SK-N-SH treated with all-trans-retinoic acid at 6 μM for 48 hours (cell line): Measurements from ENCODE around the gene RPS6KA1.

Experiments
- ATAC-seq: fragments of 200-7000 bp; cut with Tn5 transposase; 3 replicates; pipeline ENCODE4 v1.9.1; 2020; ENCODE audit warnings: mild to moderate bottlenecking, moderate library complexity
- ARNTL ChIP-seq: fragments of 450-650 bp; formaldehyde crosslinking; IDR thresholded peaks from 2 replicates; pipeline ENCODE4 v1.5.0; 2020; ENCODE audit warnings: low read depth, mild to moderate bottlenecking, moderate library complexity, borderline replicate concordance
- BACH2 ChIP-seq: fragments of 250-450 bp; sonication (Bioruptor Pico); IDR thresholded peaks from 2 replicates; pipeline ENCODE4 v1.9.0; 2021; ENCODE audit warnings: mild to moderate bottlenecking, borderline replicate concordance
- CREB5 ChIP-seq: fragments of 250-450 bp; sonication (Bioruptor Pico); IDR thresholded peaks from 2 replicates; pipeline ENCODE4 v1.5.1; 2020; ENCODE audit warnings: low read depth, mild to moderate bottlenecking, moderate library complexity
- CSDC2 ChIP-seq: fragments of 250-450 bp; sonication (Bioruptor Pico); IDR thresholded peaks from 2 replicates; pipeline ENCODE4 v1.5.0; 2020; ENCODE audit warnings: mild to moderate bottlenecking, moderate library complexity
- ESRRG ChIP-seq: fragments of 250-450 bp; sonication (Bioruptor Pico); IDR thresholded peaks from 2 replicates; pipeline ENCODE4 v1.6.1; 2021; ENCODE audit warnings: mild to moderate bottlenecking
- GLIS3 ChIP-seq: fragments of 250-450 bp; sonication (Bioruptor Pico); IDR thresholded peaks from 2 replicates; pipeline ENCODE4 v1.5.0; 2020; ENCODE audit warnings: mild to moderate bottlenecking, moderate library complexity
- ISL1 ChIP-seq: fragments of 250-450 bp; sonication (Bioruptor Pico); IDR thresholded peaks from 2 replicates; pipeline ENCODE4 v2.1.2; 2022; ENCODE audit warnings: mild to moderate bottlenecking, moderate library complexity
- OSR1 ChIP-seq: fragments of 250-450 bp; sonication (Bioruptor Pico); IDR thresholded peaks from 2 replicates; pipeline ENCODE4 v1.8.0; 2022; ENCODE audit warnings: moderate library complexity, mild to moderate bottlenecking, inconsistent platforms
- POU6F1 ChIP-seq: fragments of 250-450 bp; sonication (Bioruptor Pico); IDR thresholded peaks from 2 replicates; pipeline ENCODE4 v1.8.0; 2021; ENCODE audit warnings: low read depth, mild to moderate bottlenecking, moderate library complexity, borderline replicate concordance
- PPARA ChIP-seq: fragments of 250-450 bp; sonication (Bioruptor Pico); IDR thresholded peaks from 2 replicates; pipeline ENCODE4 v1.5.0; 2020; ENCODE audit warnings: mild to moderate bottlenecking, borderline replicate concordance
- RARB ChIP-seq: fragments of 250-450 bp; sonication (Bioruptor Pico); IDR thresholded peaks from 2 replicates; pipeline ENCODE4 v1.8.0; 2021; ENCODE audit warnings: mild to moderate bottlenecking, moderate library complexity
- SNAI2 ChIP-seq: fragments of 250-450 bp; sonication (Bioruptor Pico); IDR thresholded peaks from 2 replicates; pipeline ENCODE4 v1.5.0; 2020; ENCODE audit warnings: mild to moderate bottlenecking, moderate library complexity
- TCF4 ChIP-seq: fragments of 250-450 bp; sonication (Bioruptor Pico); IDR thresholded peaks from 2 replicates; pipeline ENCODE4 v1.8.0; 2021; ENCODE audit warnings: mild to moderate bottlenecking, moderate library complexity, borderline replicate concordance
- TOX ChIP-seq: fragments of 250-450 bp; sonication (Bioruptor Pico); IDR thresholded peaks from 2 replicates; pipeline ENCODE4 v1.8.0; 2021; ENCODE audit warnings: mild to moderate bottlenecking, moderate library complexity, borderline replicate concordance
- ZC3H10 ChIP-seq: fragments of 250-450 bp; sonication (Bioruptor Pico); IDR thresholded peaks from 2 replicates; pipeline ENCODE4 v1.5.1; 2021; ENCODE audit warnings: mild to moderate bottlenecking, moderate library complexity
- ZFP3 ChIP-seq: fragments of 250-450 bp; sonication (Bioruptor Pico); IDR thresholded peaks from 2 replicates; pipeline ENCODE4 v1.5.0; 2020; ENCODE audit warnings: mild to moderate bottlenecking, moderate library complexity
- ZNF565 ChIP-seq: fragments of 450-650 bp; formaldehyde crosslinking; conservative IDR thresholded peaks from 2 replicates; pipeline ENCODE4 v1.5.0; 2020; ENCODE audit warnings: low read depth, mild to moderate bottlenecking, moderate library complexity
- ZNF70 ChIP-seq: fragments of 450-650 bp; formaldehyde crosslinking; IDR thresholded peaks from 2 replicates; pipeline ENCODE4 v1.5.0; 2020; ENCODE audit warnings: mild to moderate bottlenecking, moderate library complexity
- ZNF8 ChIP-seq: fragments of 450-650 bp; formaldehyde crosslinking; IDR thresholded peaks from 2 replicates; pipeline ENCODE4 v1.5.0; 2020; ENCODE audit warnings: mild to moderate bottlenecking, moderate library complexity
- TF ChIP-seq, protein P1 (sequence below): fragments of 250-450 bp; sonication (Bioruptor Pico); IDR thresholded peaks from 2 replicates; pipeline ENCODE4 v1.8.0; 2020; ENCODE audit warnings: mild to moderate bottlenecking, moderate library complexity, borderline replicate concordance
- TF ChIP-seq, protein P2 (sequence below): fragments of 250-450 bp; sonication (Bioruptor Pico); IDR thresholded peaks from 2 replicates; pipeline ENCODE4 v1.5.1; 2021; ENCODE audit warnings: mild to moderate bottlenecking, moderate library complexity
- TF ChIP-seq, protein P3 (sequence below): fragments of 250-450 bp; sonication (Bioruptor Pico); IDR thresholded peaks from 2 replicates; pipeline ENCODE4 v1.5.0; 2020; ENCODE audit warnings: mild to moderate bottlenecking, moderate library complexity

Gene RPS6KA1

DNA sequence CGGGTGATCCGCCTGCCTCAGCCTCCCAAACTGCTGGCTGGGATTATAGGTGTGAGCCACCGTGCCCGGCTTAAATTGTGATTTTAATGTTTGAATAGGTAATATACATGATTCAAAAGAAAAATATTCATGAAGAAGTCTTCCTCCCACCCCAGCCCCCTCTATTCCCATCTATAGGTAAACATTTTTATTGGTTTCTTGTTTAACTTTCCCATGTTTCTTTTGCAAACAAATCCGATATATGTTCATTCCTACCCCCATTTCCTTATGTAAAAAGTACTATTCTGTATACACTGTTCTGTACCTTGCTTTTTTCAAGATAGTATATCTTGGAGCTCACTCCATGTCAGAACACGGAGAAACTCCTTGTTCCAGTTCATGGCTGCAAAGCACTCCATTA is 23.2 kb downstream of the RPS6KA1 start:
- ATAC-seq: no peak
- TF ChIP-seq SNAI2: no peak
- no peak for TF ChIP-seq ESRRG (CRISPR knock-in tag)
- TF ChIP-seq POU6F1 (CRISPR knock-in tag): no peak
- TF ChIP-seq ZNF70 (CRISPR knock-in tag): no peak
- TF ChIP-seq, protein P1, sequence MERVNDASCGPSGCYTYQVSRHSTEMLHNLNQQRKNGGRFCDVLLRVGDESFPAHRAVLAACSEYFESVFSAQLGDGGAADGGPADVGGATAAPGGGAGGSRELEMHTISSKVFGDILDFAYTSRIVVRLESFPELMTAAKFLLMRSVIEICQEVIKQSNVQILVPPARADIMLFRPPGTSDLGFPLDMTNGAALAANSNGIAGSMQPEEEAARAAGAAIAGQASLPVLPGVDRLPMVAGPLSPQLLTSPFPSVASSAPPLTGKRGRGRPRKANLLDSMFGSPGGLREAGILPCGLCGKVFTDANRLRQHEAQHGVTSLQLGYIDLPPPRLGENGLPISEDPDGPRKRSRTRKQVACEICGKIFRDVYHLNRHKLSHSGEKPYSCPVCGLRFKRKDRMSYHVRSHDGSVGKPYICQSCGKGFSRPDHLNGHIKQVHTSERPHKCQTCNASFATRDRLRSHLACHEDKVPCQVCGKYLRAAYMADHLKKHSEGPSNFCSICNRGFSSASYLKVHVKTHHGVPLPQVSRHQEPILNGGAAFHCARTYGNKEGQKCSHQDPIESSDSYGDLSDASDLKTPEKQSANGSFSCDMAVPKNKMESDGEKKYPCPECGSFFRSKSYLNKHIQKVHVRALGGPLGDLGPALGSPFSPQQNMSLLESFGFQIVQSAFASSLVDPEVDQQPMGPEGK: no peak
- TF ChIP-seq ARNTL: no peak
- no peak for TF ChIP-seq ZNF8
- no peak for TF ChIP-seq OSR1
- TF ChIP-seq CREB5 (CRISPR knock-in tag): no peak
- TF ChIP-seq, protein P2, sequence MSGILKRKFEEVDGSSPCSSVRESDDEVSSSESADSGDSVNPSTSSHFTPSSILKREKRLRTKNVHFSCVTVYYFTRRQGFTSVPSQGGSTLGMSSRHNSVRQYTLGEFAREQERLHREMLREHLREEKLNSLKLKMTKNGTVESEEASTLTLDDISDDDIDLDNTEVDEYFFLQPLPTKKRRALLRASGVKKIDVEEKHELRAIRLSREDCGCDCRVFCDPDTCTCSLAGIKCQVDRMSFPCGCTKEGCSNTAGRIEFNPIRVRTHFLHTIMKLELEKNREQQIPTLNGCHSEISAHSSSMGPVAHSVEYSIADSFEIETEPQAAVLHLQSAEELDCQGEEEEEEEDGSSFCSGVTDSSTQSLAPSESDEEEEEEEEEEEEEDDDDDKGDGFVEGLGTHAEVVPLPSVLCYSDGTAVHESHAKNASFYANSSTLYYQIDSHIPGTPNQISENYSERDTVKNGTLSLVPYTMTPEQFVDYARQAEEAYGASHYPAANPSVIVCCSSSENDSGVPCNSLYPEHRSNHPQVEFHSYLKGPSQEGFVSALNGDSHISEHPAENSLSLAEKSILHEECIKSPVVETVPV (CRISPR knock-in tag): no peak
- TF ChIP-seq PPARA (CRISPR knock-in tag): no peak
- TF ChIP-seq BACH2 (CRISPR knock-in tag): no peak
- no peak for TF ChIP-seq GLIS3 (CRISPR knock-in tag)
- no peak for TF ChIP-seq RARB
- TF ChIP-seq, protein P3, sequence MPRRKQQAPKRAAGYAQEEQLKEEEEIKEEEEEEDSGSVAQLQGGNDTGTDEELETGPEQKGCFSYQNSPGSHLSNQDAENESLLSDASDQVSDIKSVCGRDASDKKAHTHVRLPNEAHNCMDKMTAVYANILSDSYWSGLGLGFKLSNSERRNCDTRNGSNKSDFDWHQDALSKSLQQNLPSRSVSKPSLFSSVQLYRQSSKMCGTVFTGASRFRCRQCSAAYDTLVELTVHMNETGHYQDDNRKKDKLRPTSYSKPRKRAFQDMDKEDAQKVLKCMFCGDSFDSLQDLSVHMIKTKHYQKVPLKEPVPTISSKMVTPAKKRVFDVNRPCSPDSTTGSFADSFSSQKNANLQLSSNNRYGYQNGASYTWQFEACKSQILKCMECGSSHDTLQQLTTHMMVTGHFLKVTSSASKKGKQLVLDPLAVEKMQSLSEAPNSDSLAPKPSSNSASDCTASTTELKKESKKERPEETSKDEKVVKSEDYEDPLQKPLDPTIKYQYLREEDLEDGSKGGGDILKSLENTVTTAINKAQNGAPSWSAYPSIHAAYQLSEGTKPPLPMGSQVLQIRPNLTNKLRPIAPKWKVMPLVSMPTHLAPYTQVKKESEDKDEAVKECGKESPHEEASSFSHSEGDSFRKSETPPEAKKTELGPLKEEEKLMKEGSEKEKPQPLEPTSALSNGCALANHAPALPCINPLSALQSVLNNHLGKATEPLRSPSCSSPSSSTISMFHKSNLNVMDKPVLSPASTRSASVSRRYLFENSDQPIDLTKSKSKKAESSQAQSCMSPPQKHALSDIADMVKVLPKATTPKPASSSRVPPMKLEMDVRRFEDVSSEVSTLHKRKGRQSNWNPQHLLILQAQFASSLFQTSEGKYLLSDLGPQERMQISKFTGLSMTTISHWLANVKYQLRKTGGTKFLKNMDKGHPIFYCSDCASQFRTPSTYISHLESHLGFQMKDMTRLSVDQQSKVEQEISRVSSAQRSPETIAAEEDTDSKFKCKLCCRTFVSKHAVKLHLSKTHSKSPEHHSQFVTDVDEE: no peak
- no peak for TF ChIP-seq TOX
- no peak for TF ChIP-seq CSDC2
- TF ChIP-seq TCF4 (CRISPR knock-in tag): no peak
- no peak for TF ChIP-seq ZNF565 (CRISPR knock-in tag)

- no peak for ATAC-seq
- TF ChIP-seq CREB5 (CRISPR knock-in tag) (no peak), TOX (no peak), SNAI2 (no peak), ESRRG (CRISPR knock-in tag) (no peak), ISL1 (no peak), ZNF8 (no peak), GLIS3 (CRISPR knock-in tag) (no peak), POU6F1 (CRISPR knock-in tag) (no peak), ARNTL (no peak), ZC3H10 (CRISPR knock-in tag) (no peak), BACH2 (CRISPR knock-in tag) (no peak), ZFP3 (CRISPR knock-in tag) (no peak), ZNF70 (CRISPR knock-in tag) (no peak), PPARA (CRISPR knock-in tag) (no peak), ZNF565 (CRISPR knock-in tag) (no peak)
- TF ChIP-seq, protein P3: no peak
Observed at GRCh38 chr1:26553942-26554682, 24.6 kb downstream of the RPS6KA1 start.
